ENCODE results near the gene MAP3K7CL.
A peak's percentile ranks its signal among the peaks of the same experiment; 100 is the strongest.

Gene MAP3K7CL

DNA sequence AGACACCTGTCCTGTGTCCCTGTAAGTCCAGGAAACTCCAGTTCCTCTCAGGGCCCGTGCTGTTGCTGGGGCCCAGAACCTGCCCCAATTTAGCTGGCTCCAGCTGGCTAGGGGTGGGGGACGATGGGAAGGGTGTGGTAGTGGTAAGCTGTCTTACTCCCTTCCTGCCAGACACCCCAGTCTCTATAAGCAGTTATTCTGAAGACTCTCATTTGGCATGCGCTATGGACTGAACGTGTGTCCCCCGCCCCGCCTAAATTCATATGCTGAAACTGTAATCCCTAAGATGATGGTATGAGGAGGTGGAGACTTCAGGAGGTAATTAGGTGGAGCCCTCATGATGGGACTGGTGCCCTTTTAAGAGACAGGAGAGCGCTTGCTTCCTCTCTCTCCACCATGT, 82.0 kb downstream of the MAP3K7CL start:
- TF ChIP-seq, protein P1, sequence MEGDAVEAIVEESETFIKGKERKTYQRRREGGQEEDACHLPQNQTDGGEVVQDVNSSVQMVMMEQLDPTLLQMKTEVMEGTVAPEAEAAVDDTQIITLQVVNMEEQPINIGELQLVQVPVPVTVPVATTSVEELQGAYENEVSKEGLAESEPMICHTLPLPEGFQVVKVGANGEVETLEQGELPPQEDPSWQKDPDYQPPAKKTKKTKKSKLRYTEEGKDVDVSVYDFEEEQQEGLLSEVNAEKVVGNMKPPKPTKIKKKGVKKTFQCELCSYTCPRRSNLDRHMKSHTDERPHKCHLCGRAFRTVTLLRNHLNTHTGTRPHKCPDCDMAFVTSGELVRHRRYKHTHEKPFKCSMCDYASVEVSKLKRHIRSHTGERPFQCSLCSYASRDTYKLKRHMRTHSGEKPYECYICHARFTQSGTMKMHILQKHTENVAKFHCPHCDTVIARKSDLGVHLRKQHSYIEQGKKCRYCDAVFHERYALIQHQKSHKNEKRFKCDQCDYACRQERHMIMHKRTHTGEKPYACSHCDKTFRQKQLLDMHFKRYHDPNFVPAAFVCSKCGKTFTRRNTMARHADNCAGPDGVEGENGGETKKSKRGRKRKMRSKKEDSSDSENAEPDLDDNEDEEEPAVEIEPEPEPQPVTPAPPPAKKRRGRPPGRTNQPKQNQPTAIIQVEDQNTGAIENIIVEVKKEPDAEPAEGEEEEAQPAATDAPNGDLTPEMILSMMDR (IDR thresholded peaks at IDR 0.05; ENCODE audit: low read depth, low read length), result no peak
- in situ Hi-C loops (cut with HindIII; ENCODE audit: low sequenced_read_pairs), result no loop called here

DNA sequence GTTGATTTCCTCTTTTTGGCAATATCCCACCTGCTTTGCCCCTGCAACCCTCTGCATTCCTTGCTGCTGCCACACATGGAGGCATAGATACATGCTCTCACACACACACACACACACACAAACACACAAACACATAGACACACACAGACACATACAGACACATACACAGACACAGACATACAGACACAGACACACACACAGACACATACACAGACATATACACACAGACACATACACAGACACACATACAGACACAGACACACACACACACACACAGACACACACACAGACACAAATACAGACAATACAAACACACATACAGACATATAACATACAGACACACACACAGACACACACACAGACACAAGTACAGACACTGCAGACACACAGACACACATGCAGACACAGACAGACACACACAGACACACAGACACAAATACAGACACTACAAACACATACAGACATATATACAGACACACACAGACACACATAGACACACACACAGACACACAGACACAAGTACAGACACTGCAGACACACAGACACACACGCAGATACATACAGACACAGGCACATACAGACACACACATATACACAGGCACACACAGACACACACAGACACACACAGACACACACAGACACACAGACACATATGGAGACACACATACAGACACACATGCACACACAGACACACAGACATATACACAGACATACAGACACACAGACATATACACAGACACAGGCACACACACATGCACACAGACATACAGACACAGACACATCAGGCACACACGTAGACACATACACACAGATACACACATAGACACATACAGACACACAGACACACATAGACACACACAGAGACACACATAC, 83.3 kb downstream of the MAP3K7CL start:
- in situ Hi-C loops (cut with HindIII; ENCODE audit: low sequenced_read_pairs), result no loop called here
- TF ChIP-seq, protein P1 (IDR thresholded peaks at IDR 0.05; ENCODE audit: low read depth, low read length), result no peak
- no peak overlapping the region for H3K4me3 ChIP-seq (ENCODE audit: low read depth, low read length)
- DNase-seq (ENCODE audit: low read depth, low spot score), result no peak

More for the DNA sequence above, 82.0 kb downstream of the MAP3K7CL start:
- DNase-seq (ENCODE audit: low read depth, low spot score), result no peak
- H3K4me3 ChIP-seq (ENCODE audit: low read depth, low read length), result no peak overlapping the region

DNA sequence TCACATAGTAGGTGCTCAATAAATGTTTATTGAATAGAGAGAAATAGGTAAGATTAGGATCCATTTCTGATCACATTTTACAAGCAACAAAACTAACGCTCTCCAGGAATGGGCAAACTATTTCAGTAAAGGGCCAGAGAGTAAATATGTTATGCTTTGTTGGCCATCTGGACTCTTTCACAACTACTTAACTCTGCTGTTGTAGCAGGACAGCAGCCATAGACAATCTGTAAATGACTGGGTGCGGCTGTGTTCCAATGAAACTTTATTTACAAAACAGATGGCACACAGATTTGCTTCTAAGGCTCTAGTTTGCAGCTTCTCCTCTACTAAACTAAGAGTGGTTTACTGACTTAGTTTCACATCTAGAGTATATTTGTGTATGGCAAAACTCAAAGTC, 85.3 kb downstream of the MAP3K7CL start:
- in situ Hi-C loops (cut with HindIII; ENCODE audit: low sequenced_read_pairs), result no loop called here
- DNase-seq (ENCODE audit: low read depth, low spot score), result no peak
- no peak overlapping the region for H3K4me3 ChIP-seq (ENCODE audit: low read depth, low read length)
- TF ChIP-seq, protein P1 (IDR thresholded peaks at IDR 0.05; ENCODE audit: low read depth, low read length), result no peak

DNA sequence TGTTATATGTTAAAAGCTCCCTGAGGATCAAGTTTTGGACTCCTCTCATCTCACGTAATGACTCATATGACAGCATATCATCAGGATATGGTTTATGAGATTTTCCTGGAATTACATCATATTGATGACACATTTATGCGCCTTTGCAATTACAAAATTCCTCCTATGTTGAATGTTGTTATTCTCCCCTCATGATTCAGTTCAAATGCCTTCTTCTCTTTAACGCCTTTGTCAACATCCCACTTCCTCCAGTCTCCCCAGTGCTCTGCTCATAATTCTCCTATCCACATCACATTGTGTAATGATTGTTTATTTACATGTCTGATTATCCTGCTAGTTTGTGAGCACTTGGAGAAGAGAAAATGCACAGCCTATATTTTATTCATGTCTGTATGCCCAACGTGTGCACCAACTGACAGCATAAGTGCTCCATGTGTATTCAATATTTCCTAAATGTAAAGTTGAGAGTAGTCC, 87.4 kb downstream of the MAP3K7CL start:
- in situ Hi-C loops (cut with HindIII; ENCODE audit: low sequenced_read_pairs), result no loop called here
- DNase-seq (ENCODE audit: low read depth, low spot score), result peak; percentile 95
- no peak overlapping the region for H3K4me3 ChIP-seq (ENCODE audit: low read depth, low read length)
- TF ChIP-seq, protein P1 (IDR thresholded peaks at IDR 0.05; ENCODE audit: low read depth, low read length), result no peak

DNA sequence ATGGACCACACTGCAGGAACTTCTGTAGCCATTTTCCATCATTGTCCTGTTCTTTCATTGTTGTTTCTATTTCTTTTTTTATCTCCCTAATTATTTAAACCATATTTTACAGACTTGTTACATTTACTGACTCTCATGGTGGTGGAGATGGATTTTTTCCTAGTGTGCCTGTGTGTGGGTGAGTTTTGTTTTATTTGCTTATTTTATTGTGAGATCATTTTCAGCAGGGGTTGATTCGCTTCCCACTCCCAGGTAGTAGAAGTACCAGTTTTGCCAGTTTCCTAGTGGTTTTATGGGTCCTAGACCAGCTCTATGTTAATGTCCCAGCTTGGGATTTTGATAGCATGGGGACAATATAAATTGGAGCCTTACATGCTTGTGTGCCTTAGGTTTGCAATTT, 88.3 kb downstream of the MAP3K7CL start:
- DNase-seq (ENCODE audit: low read depth, low spot score), result no peak
- H3K4me3 ChIP-seq (ENCODE audit: low read depth, low read length), result no peak overlapping the region
- TF ChIP-seq, protein P1 (IDR thresholded peaks at IDR 0.05; ENCODE audit: low read depth, low read length), result no peak
- in situ Hi-C loops (cut with HindIII; ENCODE audit: low sequenced_read_pairs), result no loop called here

DNA sequence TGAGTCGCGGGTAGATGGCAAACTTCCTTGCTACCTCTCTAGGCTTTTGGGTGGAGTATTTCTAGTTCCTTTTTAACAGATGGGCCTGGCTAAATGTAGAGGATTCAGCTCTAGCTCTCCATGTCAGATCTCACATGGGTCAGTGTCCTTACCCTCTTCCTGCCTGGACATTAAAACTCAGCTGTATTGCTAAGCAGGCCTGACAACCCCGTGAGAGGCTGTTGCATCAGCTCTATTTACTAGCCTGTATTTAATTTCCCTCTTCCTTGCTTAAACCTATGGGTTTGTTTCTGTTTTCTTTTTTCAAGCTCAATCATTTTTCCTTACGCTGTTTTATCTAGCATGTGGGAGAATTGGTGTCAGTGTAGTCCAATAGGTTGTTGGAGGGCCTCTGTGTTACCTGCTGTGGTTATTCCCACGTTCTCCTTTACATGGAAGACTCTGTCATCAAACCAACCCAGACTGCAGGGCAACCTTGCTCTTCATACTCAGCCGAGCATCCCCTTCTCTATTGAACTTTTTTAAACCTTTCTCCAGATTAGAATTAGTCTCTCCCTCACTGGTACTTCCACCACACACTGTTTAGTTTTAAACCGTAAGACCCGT, 88.8 kb downstream of the MAP3K7CL start:
- in situ Hi-C loops (cut with HindIII; ENCODE audit: low sequenced_read_pairs), result no loop called here
- no peak for DNase-seq (ENCODE audit: low read depth, low spot score)
- no peak overlapping the region for H3K4me3 ChIP-seq (ENCODE audit: low read depth, low read length)
- TF ChIP-seq, protein P1 (IDR thresholded peaks at IDR 0.05; ENCODE audit: low read depth, low read length), result no peak
